IMR-90 (cell line): ENCODE data around the gene KCNQ1. TPM values are rescaled to one million over a fixed set of nuclear protein-coding genes. Genes with fewer than 3 reads are reported as not detected.

Experiments
- ATAC-seq: fragments of 200-7000 bp; cut with Tn5 transposase; 2 replicates; pipeline ENCODE4 v1.9.1; 2020; ENCODE audit warnings: low read depth, mild to moderate bottlenecking, moderate library complexity
- BruUV-seq: library from RNA; stranded (reverse); fragments of 400-500 nt; replicated peaks from 2 replicates; lab custom pipeline; 2021; lab: Mats Ljungman, UMichigan
- CTCF ChIA-PET: fragments of 300-600 bp; formaldehyde crosslinking; extraction: SDS; loops from one replicate; lab custom pipeline; 2021; ENCODE audit warnings: antibody characterized with exemption; lab: Yijun Ruan, JAX
- POLR2A ChIA-PET: fragments of 300-600 bp; sonication (Branson Sonifier 250); formaldehyde crosslinking; loops from one replicate; lab custom pipeline; 2022; ENCODE audit warnings: antibody characterized with exemption; ENCODE audit not compliant: unreplicated experiment; lab: Charles Lee
- DNase-seq: peaks from one replicate; pipeline ENCODE4 v3.0.0; 2013
- H2AFZ ChIP-seq: replicated peaks from 2 replicates; pipeline ENCODE3; 2013; ENCODE audit warnings: low read length, mild to moderate bottlenecking; ENCODE audit not compliant: poor library complexity
- H2AK5ac ChIP-seq: 2 replicates; pipeline ENCODE4 v1.6.1; 2013; ENCODE audit warnings: low read depth, low read length, inconsistent platforms
- H2AK9ac ChIP-seq: replicated peaks from 2 replicates; pipeline ENCODE3; 2013; ENCODE audit warnings: mild to moderate bottlenecking, low read depth, low read length, moderate library complexity; ENCODE audit not compliant: poor library complexity
- H2BK120ac ChIP-seq: 2 replicates; pipeline ENCODE4 v1.6.1; 2013; ENCODE audit warnings: low read depth, low read length, inconsistent platforms
- H2BK15ac ChIP-seq: 3 replicates; pipeline ENCODE4 v1.6.1; 2013; ENCODE audit warnings: low read depth, low read length, inconsistent platforms
- H2BK20ac ChIP-seq: 2 replicates; pipeline ENCODE4 v1.6.1; 2013; ENCODE audit warnings: low read depth, mild to moderate bottlenecking, inconsistent platforms, low read length, moderate library complexity
- H2BK5ac ChIP-seq: 2 replicates; pipeline ENCODE4 v1.6.1; 2013; ENCODE audit warnings: mild to moderate bottlenecking, low read depth, low read length, inconsistent platforms; ENCODE audit not compliant: poor library complexity, severe bottlenecking
- H3K14ac ChIP-seq: replicated peaks from 2 replicates; pipeline ENCODE4 v1.6.1; 2013; ENCODE audit warnings: low read depth, low read length, inconsistent platforms
- H3K18ac ChIP-seq: 2 replicates; pipeline ENCODE4 v1.6.1; 2013; ENCODE audit warnings: low read depth, low read length, control low read depth
- H3K23ac ChIP-seq: 2 replicates; pipeline ENCODE4 v1.6.1; 2013; ENCODE audit warnings: low read depth, low read length, inconsistent platforms
- H3K27ac ChIP-seq: 2 replicates; pipeline ENCODE4 v1.5.1; 2013; ENCODE audit warnings: mild to moderate bottlenecking, control low read depth, low read length; ENCODE audit not compliant: insufficient read depth
- H3K27me3 ChIP-seq: 2 replicates; pipeline ENCODE4 v1.6.1; 2013; ENCODE audit warnings: low read length; ENCODE audit not compliant: control insufficient read depth, insufficient read depth
- H3K36me3 ChIP-seq: 2 replicates; pipeline ENCODE4 v1.6.1; 2013; ENCODE audit warnings: low read length, mixed read lengths; ENCODE audit not compliant: control insufficient read depth, insufficient read depth
- H3K4ac ChIP-seq: 2 replicates; pipeline ENCODE4 v1.6.1; 2013; ENCODE audit warnings: low read depth, low read length, inconsistent platforms
- H3K4me1 ChIP-seq: 2 replicates; pipeline ENCODE4 v1.6.1; 2013; ENCODE audit warnings: low read length, mixed read lengths; ENCODE audit not compliant: control insufficient read depth, insufficient read depth
- H3K4me2 ChIP-seq: 2 replicates; pipeline ENCODE4 v1.6.1; 2013; ENCODE audit warnings: low read depth, mild to moderate bottlenecking, control low read depth, low read length, moderate library complexity
- H3K4me3 ChIP-seq: 2 replicates; pipeline ENCODE4 v1.5.1; 2013; ENCODE audit warnings: low read depth, mild to moderate bottlenecking, control low read depth, low read length, moderate library complexity; ENCODE audit not compliant: insufficient read depth
- H3K56ac ChIP-seq: 2 replicates; pipeline ENCODE4 v1.6.1; 2013; ENCODE audit warnings: low read length, inconsistent platforms; ENCODE audit not compliant: insufficient read depth; ENCODE audit errors: extremely low read depth
- H3K79me1 ChIP-seq, 2 experiments: 2 replicates each; pipeline ENCODE4 v1.6.1; 2013; ENCODE audit warnings: low read length in 2 of 2, inconsistent platforms in 1 of 2, low read depth in 1 of 2
- H3K9ac ChIP-seq: 2 replicates; pipeline ENCODE4 v1.6.1; 2013; ENCODE audit warnings: low read depth, low read length, control low read depth
- H3K9me1 ChIP-seq: 2 replicates; pipeline ENCODE4 v1.6.1; 2013; ENCODE audit warnings: low read length, inconsistent platforms; ENCODE audit not compliant: insufficient read depth
- H3K9me3 ChIP-seq: 2 replicates; pipeline ENCODE4 v1.6.1; 2013; ENCODE audit warnings: low read length; ENCODE audit not compliant: control insufficient read depth, insufficient read depth
- H4K20me1 ChIP-seq: 2 replicates; pipeline ENCODE4 v1.6.1; 2013; ENCODE audit warnings: low read length, inconsistent platforms; ENCODE audit not compliant: insufficient read depth
- H4K5ac ChIP-seq: 2 replicates; pipeline ENCODE4 v1.6.1; 2013; ENCODE audit warnings: mild to moderate bottlenecking, low read depth, low read length, control low read depth
- H4K8ac ChIP-seq, 2 experiments: 2 replicates each; pipeline ENCODE4 v1.6.1; 2013; ENCODE audit warnings: low read depth in 2 of 2, low read length in 2 of 2, control low read depth in 1 of 2, inconsistent platforms in 1 of 2
- H4K91ac ChIP-seq: 2 replicates; pipeline ENCODE4 v1.6.1; 2013; ENCODE audit warnings: low read depth, low read length, inconsistent platforms; ENCODE audit not compliant: insufficient read depth
- BHLHE40 ChIP-seq: fragments of 150-350 bp; IDR thresholded peaks from 2 replicates; pipeline ENCODE4 v1.6.1; 2016; ENCODE audit warnings: mild to moderate bottlenecking, low read depth, low read length
- CEBPB ChIP-seq: IDR thresholded peaks from 2 replicates; pipeline ENCODE4 v1.6.1; 2012; ENCODE audit warnings: low read depth, low read length, improper control_type of control experiment
- CHD1 ChIP-seq: IDR thresholded peaks from 2 replicates; pipeline ENCODE4 v1.6.1; 2012; ENCODE audit warnings: low read depth, low read length, improper control_type of control experiment
- ELK1 ChIP-seq: fragments of 150-350 bp; IDR thresholded peaks from 2 replicates; pipeline ENCODE4 v1.6.1; 2016; ENCODE audit warnings: low read depth, mild to moderate bottlenecking, low read length, moderate library complexity, borderline replicate concordance
- FOS ChIP-seq: fragments of 150-350 bp; IDR thresholded peaks from 2 replicates; pipeline ENCODE4 v1.6.1; 2016; ENCODE audit warnings: low read depth, low read length
- MAFK ChIP-seq: IDR thresholded peaks from 2 replicates; pipeline ENCODE4 v1.6.1; 2012; ENCODE audit warnings: low read depth, low read length, improper control_type of control experiment
- MAZ ChIP-seq: IDR thresholded peaks from 2 replicates; pipeline ENCODE4 v1.6.1; 2012; ENCODE audit warnings: low read depth, mild to moderate bottlenecking, low read length, improper control_type of control experiment, moderate library complexity, borderline replicate concordance
- MXI1 ChIP-seq: IDR thresholded peaks from 2 replicates; pipeline ENCODE4 v1.6.1; 2012; ENCODE audit warnings: low read depth, mild to moderate bottlenecking, low read length, moderate library complexity, borderline replicate concordance
- NFE2L2 ChIP-seq: fragments of 150-350 bp; IDR thresholded peaks from 2 replicates; pipeline ENCODE4 v1.6.1; 2016; ENCODE audit warnings: low read depth, mild to moderate bottlenecking, low read length
- POLR2A ChIP-seq: IDR thresholded peaks from 2 replicates; pipeline ENCODE4 v1.6.1; 2012; ENCODE audit warnings: mild to moderate bottlenecking, low read depth, low read length
- RAD21 ChIP-seq: IDR thresholded peaks from 2 replicates; pipeline ENCODE4 v1.6.1; 2012; ENCODE audit warnings: low read length, improper control_type of control experiment
- RCOR1 ChIP-seq: IDR thresholded peaks from 2 replicates; pipeline ENCODE4 v1.6.1; 2012; ENCODE audit warnings: mild to moderate bottlenecking, low read length, improper control_type of control experiment; ENCODE audit not compliant: insufficient replicate concordance
- RFX5 ChIP-seq: IDR thresholded peaks from 2 replicates; pipeline ENCODE4 v1.8.0; 2012; ENCODE audit warnings: low read depth, mild to moderate bottlenecking, low read length, moderate library complexity
- SMC3 ChIP-seq: fragments of 150-350 bp; IDR thresholded peaks from 2 replicates; pipeline ENCODE4 v1.6.1; 2016; ENCODE audit warnings: low read depth, mild to moderate bottlenecking, antibody characterized with exemption, low read length, moderate library complexity
- USF2 ChIP-seq: fragments of 150-350 bp; IDR thresholded peaks from 2 replicates; pipeline ENCODE4 v1.6.1; 2017; ENCODE audit warnings: mild to moderate bottlenecking, antibody characterized with exemption, low read length, low read depth
- whole genome bisulfite sequencing, 2 experiments: methylation state at CpG; one replicate each; pipeline versions ENCODE4 v1.1.5 to v1.1.7; 2013; ENCODE audit warnings: missing lambda C conversion rate in 2 of 2; ENCODE audit not compliant: insufficient read length in 1 of 2; ENCODE audit errors: extremely low coverage in 2 of 2; 5-methylcytosine and 5-hydroxymethylcytosine counted together
- dilution Hi-C: fragments of 300-500 bp; cut with HindIII; formaldehyde crosslinking; loops from one replicate; pipeline ENCODE4 v1.14.3; 2018; ENCODE audit warnings: low sequenced_read_pairs; ENCODE audit not compliant: unreplicated experiment
- in situ Hi-C: fragments of 300-500 bp; cut with MboI; formaldehyde crosslinking; loops from 3 replicates; pipeline ENCODE4 v1.14.3; 2019; ENCODE audit warnings: low sequenced_read_pairs, inconsistent platforms, mixed read lengths
- intact Hi-C: fragments of 100-400 bp; cut with micrococcal nuclease; formaldehyde crosslinking; loops from 2 replicates; pipeline ENCODE4 v1.10.0; 2022
- polyA plus RNA-seq, 3 experiments: library from polyadenylated mRNA; depleted of rRNA; stranded (reverse); fragments of >200 nt; gene quantifications; 2 replicates each; pipeline ENCODE4 v1.2.3, GENCODE V29; 2012; ENCODE audit warnings: low replicate concordance in 1 of 3
- total RNA-seq: library from RNA; depleted of rRNA; stranded (reverse); fragments of >200 nt; gene quantifications from 2 replicates; pipeline ENCODE4 v1.2.3, GENCODE V29; 2012

The KCNQ1 gene
- total and polyA plus RNA-seq, 2 of the 4 experiments (the other 2 are of a cell fraction), result 0.07 TPM; not detected in 1

GRCh38 chr11:2805388-2806056, 360.7 kb downstream of the KCNQ1 start:
- Histone ChIP-seq H3K79me1 (no peaks in the 10 kb centered on the region), H4K91ac (no peak overlapping the region), H3K4me1 (no peaks in the 10 kb centered on the region; the same call in 1 of the 2 replicates), H4K20me1 (no peaks in the 10 kb centered on the region), H3K4ac (no peak overlapping the region), H2BK15ac (no peak overlapping the region), H3K9me1 (no peaks in the 10 kb centered on the region), H2AK5ac (no peak overlapping the region), H3K9me3 (peaks cover 2% of the 10 kb centered on the region; the same call in 1 of the 2 replicates), H4K8ac (no peak overlapping the region), H3K27ac (no peak overlapping the region), H3K56ac (no peak overlapping the region), H4K5ac (no peak overlapping the region), H3K27me3 (peaks cover 27% of the 10 kb centered on the region), H3K14ac (no peak overlapping the region), H3K18ac (no peak overlapping the region), H2BK120ac (no peak overlapping the region), H3K23ac (no peak overlapping the region), H3K4me3 (no peak overlapping the region), H2AK9ac (no peak overlapping the region), H3K36me3 (no peaks in the 10 kb centered on the region), H3K4me2 (no peak overlapping the region), H2AFZ (no peak overlapping the region), H3K9ac (no peak overlapping the region), H2BK5ac (no peak overlapping the region), H2BK20ac (no peak overlapping the region)
- intact Hi-C loops (no loop called here), dilution Hi-C loops (no loop called here), in situ Hi-C loops (no loop called here)
- POLR2A ChIA-PET, result interaction anchor here (0.6 kb wide), 1 partner anchor 106 kb away, joined by 3 read pairs; the partner anchor contains the start of gene KCNQ1OT1
- DNase-seq (no peak), ATAC-seq (no peak)
- CTCF ChIA-PET, result no interaction called here
- TF ChIP-seq RCOR1 (no peak), ELK1 (no peak), USF2 (no peak), SMC3 (no peak), MAZ (no peak), RAD21 (no peak), NFE2L2 (no peak), POLR2A (no peak), MAFK (no peak), CHD1 (no peak), BHLHE40 (no peak), FOS (no peak), MXI1 (no peak), RFX5 (no peak), CEBPB (no peak)
- no TSS peak for BruUV-seq
- WGBS, 2 experiments, result 85% methylated on average over 3 of the region's 20 CpGs; no CpG with 5 or more reads in 1 of the 2 experiments
